MM.1S (cell line): ENCODE data around the gene SLC6A9.

Experiments
- DNase-seq: peaks from one replicate; pipeline ENCODE4 v3.0.0-alpha.2; 2015
- H2AFZ ChIP-seq: fragments of 300-600 bp; sonication (generic); 2 replicates; pipeline ENCODE4 v1.6.0; 2016; ENCODE audit warnings: antibody characterized with exemption, low read length
- H3F3A ChIP-seq: fragments of 300-600 bp; sonication (generic); 2 replicates; pipeline ENCODE4 v1.6.1; 2016; ENCODE audit warnings: mild to moderate bottlenecking, antibody characterized with exemption, low read length, moderate library complexity, mixed read lengths; ENCODE audit not compliant: insufficient read depth
- H3K27ac ChIP-seq: fragments of 300-600 bp; sonication (generic); 2 replicates; pipeline ENCODE4 v1.5.1; 2016; ENCODE audit warnings: mild to moderate bottlenecking, low read length
- H3K27me3 ChIP-seq: fragments of 300-600 bp; sonication (generic); replicated peaks from 2 replicates; pipeline ENCODE4 v1.6.0; 2016; ENCODE audit warnings: low read length; ENCODE audit not compliant: insufficient read depth
- H3K36me3 ChIP-seq: fragments of 300-600 bp; sonication (generic); replicated peaks from 2 replicates; pipeline ENCODE4 v1.6.1; 2016; ENCODE audit warnings: mild to moderate bottlenecking, low read length, mixed read lengths; ENCODE audit not compliant: insufficient read depth
- H3K4me1 ChIP-seq: fragments of 300-600 bp; sonication (generic); 2 replicates; pipeline ENCODE4 v1.6.1; 2016; ENCODE audit warnings: low read length, mixed read lengths
- H3K4me2 ChIP-seq: fragments of 300-600 bp; sonication (generic); 2 replicates; pipeline ENCODE4 v1.6.0; 2016; ENCODE audit warnings: low read depth, low read length
- H3K4me3 ChIP-seq: fragments of 300-600 bp; sonication (generic); 2 replicates; pipeline ENCODE4 v1.5.1; 2016; ENCODE audit warnings: low read length, mixed read lengths
- H3K79me2 ChIP-seq: fragments of 300-600 bp; sonication (generic); 2 replicates; pipeline ENCODE4 v1.6.1; 2016; ENCODE audit warnings: mixed run types, low read length, mixed read lengths
- H3K9ac ChIP-seq: fragments of 300-600 bp; sonication (generic); 2 replicates; pipeline ENCODE4 v1.6.1; 2016; ENCODE audit warnings: low read length, mixed read lengths
- H3K9me2 ChIP-seq: fragments of 300-600 bp; sonication (generic); replicated peaks from 2 replicates; pipeline ENCODE4 v1.6.1; 2016; ENCODE audit warnings: mild to moderate bottlenecking, low read length, mixed read lengths; ENCODE audit not compliant: insufficient read depth
- H3K9me3 ChIP-seq: fragments of 300-600 bp; sonication (generic); replicated peaks from 2 replicates; pipeline ENCODE4 v1.6.1; 2016; ENCODE audit warnings: mild to moderate bottlenecking, low read length, mixed read lengths; ENCODE audit not compliant: insufficient read depth
- H4K20me1 ChIP-seq: fragments of 300-600 bp; sonication (generic); 2 replicates; pipeline ENCODE4 v1.6.1; 2016; ENCODE audit warnings: mild to moderate bottlenecking, low read length, moderate library complexity, mixed read lengths; ENCODE audit not compliant: insufficient read depth
- EZH2 ChIP-seq: fragments of 300-600 bp; sonication (generic); optimal IDR thresholded peaks from 2 replicates; pipeline ENCODE3; 2017; ENCODE audit warnings: low read depth, mild to moderate bottlenecking, antibody characterized with exemption, low read length, mixed read lengths
- EZH2phosphoT487 ChIP-seq: fragments of 300-600 bp; sonication (generic); IDR thresholded peaks from 2 replicates; pipeline ENCODE4 v1.6.1; 2018; ENCODE audit warnings: antibody characterized with exemption, low read length
- TF ChIP-seq, protein P1 (sequence below): fragments of 300-600 bp; sonication (generic); IDR thresholded peaks from 2 replicates; pipeline ENCODE4 v1.5.1; 2016; ENCODE audit warnings: antibody characterized with exemption, low read length, mixed read lengths

The SLC6A9 gene

GRCh38 chr1:44072821-44073220 is 41.6 kb upstream of the SLC6A9 start:
- Histone ChIP-seq H3K79me2 (no peaks in the 10 kb centered on the region), H2AFZ (no peak overlapping the region), H3K4me1 (no peaks in the 10 kb centered on the region), H3K9me2 (no peaks in the 10 kb centered on the region), H3K27ac (no peak overlapping the region), H3K4me2 (no peak overlapping the region), H4K20me1 (no peaks in the 10 kb centered on the region), H3F3A (no peaks in the 10 kb centered on the region), H3K27me3 (no peaks in the 10 kb centered on the region), H3K9ac (no peak overlapping the region), H3K9me3 (no peaks in the 10 kb centered on the region), H3K36me3 (no peaks in the 10 kb centered on the region), H3K4me3 (no peak overlapping the region)
- DNase-seq = no peak
- TF ChIP-seq, protein P1, sequence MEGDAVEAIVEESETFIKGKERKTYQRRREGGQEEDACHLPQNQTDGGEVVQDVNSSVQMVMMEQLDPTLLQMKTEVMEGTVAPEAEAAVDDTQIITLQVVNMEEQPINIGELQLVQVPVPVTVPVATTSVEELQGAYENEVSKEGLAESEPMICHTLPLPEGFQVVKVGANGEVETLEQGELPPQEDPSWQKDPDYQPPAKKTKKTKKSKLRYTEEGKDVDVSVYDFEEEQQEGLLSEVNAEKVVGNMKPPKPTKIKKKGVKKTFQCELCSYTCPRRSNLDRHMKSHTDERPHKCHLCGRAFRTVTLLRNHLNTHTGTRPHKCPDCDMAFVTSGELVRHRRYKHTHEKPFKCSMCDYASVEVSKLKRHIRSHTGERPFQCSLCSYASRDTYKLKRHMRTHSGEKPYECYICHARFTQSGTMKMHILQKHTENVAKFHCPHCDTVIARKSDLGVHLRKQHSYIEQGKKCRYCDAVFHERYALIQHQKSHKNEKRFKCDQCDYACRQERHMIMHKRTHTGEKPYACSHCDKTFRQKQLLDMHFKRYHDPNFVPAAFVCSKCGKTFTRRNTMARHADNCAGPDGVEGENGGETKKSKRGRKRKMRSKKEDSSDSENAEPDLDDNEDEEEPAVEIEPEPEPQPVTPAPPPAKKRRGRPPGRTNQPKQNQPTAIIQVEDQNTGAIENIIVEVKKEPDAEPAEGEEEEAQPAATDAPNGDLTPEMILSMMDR = no peak
- TF ChIP-seq EZH2 = no peak
- TF ChIP-seq EZH2phosphoT487 = no peak

- DNase-seq = no peak
- H3K9me2 ChIP-seq = no peaks in the 10 kb centered on the region
- H3K36me3 ChIP-seq = no peaks in the 10 kb centered on the region
- no peak overlapping the region for H3K4me3 ChIP-seq
- no peaks in the 10 kb centered on the region for H3K9me3 ChIP-seq
- H3K4me2 ChIP-seq = no peak overlapping the region
- H3K79me2 ChIP-seq = no peaks in the 10 kb centered on the region
- no peak overlapping the region for H3K9ac ChIP-seq
- no peaks in the 10 kb centered on the region for H3K4me1 ChIP-seq
- no peak overlapping the region for H2AFZ ChIP-seq
- H3K27ac ChIP-seq = no peak overlapping the region
- H3F3A ChIP-seq = no peaks in the 10 kb centered on the region
- TF ChIP-seq, protein P1 = no peak
- no peak for TF ChIP-seq EZH2
- no peak for TF ChIP-seq EZH2phosphoT487
- no peaks in the 10 kb centered on the region for H3K27me3 ChIP-seq
- no peaks in the 10 kb centered on the region for H4K20me1 ChIP-seq
Observed at GRCh38 chr1:44072204-44072603, 40.9 kb upstream of the SLC6A9 start.

DNA sequence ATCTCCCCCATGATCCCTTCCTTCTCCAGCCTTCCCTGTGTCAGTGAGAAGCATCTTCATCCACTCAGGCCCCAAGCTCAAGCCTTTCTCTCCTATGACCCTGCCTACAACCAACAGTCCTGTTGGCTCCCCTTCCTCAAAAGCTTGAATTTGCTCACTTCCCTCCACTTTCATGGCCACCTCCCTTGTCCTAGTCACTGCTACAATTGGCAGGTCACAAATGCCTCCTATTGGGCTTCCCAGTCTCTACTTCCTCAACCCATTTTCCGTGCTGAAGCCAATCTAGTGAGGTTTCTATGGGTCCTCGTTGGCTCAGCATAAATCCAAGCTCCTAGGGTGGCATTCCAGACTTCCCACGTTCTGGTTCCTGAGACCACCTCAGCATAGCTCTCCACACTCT is 40.2 kb upstream of the SLC6A9 start:
- DNase-seq = no peak
- H3K36me3 ChIP-seq = no peaks in the 10 kb centered on the region
- H3K9me3 ChIP-seq = no peaks in the 10 kb centered on the region
- no peak overlapping the region for H3K9ac ChIP-seq
- no peak overlapping the region for H3K4me3 ChIP-seq
- no peak overlapping the region for H3K27ac ChIP-seq
- no peak overlapping the region for H3K4me2 ChIP-seq
- no peaks in the 10 kb centered on the region for H4K20me1 ChIP-seq
- H3F3A ChIP-seq = no peaks in the 10 kb centered on the region
- H2AFZ ChIP-seq = no peak overlapping the region
- no peaks in the 10 kb centered on the region for H3K4me1 ChIP-seq
- no peaks in the 10 kb centered on the region for H3K79me2 ChIP-seq
- H3K9me2 ChIP-seq = no peaks in the 10 kb centered on the region
- no peaks in the 10 kb centered on the region for H3K27me3 ChIP-seq
- TF ChIP-seq, protein P1 = no peak
- no peak for TF ChIP-seq EZH2phosphoT487
- TF ChIP-seq EZH2 = no peak
